ENCODE data around the gene PIK3AP1.

DNA sequence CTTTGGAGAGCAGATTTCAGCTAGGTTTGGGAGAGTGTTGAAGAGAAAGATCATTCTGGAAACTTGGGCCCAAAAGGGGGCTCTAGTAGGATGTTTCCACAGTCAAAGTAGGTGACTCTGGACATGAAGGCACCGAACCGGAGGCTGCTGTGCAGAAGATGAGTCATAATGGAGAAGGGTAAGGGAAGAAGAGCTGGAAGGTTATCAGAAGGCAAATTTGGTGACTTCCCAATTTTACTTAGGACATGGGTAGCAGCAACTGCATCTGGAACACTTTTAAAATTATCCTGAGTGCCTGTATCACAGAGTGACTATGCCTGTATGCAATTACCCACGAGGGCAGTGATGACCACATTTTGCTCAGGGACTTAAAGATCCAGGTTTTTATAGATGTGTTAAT lies 38.8 kb downstream of the PIK3AP1 start:
- TF ChIP-seq, protein P1, sequence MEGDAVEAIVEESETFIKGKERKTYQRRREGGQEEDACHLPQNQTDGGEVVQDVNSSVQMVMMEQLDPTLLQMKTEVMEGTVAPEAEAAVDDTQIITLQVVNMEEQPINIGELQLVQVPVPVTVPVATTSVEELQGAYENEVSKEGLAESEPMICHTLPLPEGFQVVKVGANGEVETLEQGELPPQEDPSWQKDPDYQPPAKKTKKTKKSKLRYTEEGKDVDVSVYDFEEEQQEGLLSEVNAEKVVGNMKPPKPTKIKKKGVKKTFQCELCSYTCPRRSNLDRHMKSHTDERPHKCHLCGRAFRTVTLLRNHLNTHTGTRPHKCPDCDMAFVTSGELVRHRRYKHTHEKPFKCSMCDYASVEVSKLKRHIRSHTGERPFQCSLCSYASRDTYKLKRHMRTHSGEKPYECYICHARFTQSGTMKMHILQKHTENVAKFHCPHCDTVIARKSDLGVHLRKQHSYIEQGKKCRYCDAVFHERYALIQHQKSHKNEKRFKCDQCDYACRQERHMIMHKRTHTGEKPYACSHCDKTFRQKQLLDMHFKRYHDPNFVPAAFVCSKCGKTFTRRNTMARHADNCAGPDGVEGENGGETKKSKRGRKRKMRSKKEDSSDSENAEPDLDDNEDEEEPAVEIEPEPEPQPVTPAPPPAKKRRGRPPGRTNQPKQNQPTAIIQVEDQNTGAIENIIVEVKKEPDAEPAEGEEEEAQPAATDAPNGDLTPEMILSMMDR (IDR thresholded peaks at IDR 0.05 in 4 of 5, conservative IDR thresholded peaks at IDR 0.05 in 1 of 5), result no peak
- no peak for TF ChIP-seq POLR2A (IDR thresholded peaks at IDR 0.05)

Data from gastrocnemius medialis (tissue), 4 donors.